GM19043 (cell line): ENCODE data around the gene FTL.

Source experiments
- ATAC-seq: cut with Tn5 transposase; IDR thresholded peaks from one replicate; pipeline ENCODE4 v1.9.1; 2021; ENCODE audit warnings: low read depth; ENCODE audit not compliant: unreplicated experiment

The FTL gene

GRCh38 chr19:48964205-48965039 is 687 bp upstream of the FTL start:
- no peak for ATAC-seq

GRCh38 chr19:48965806-48966540 is 864 bp downstream of the FTL start:
- ATAC-seq, result no peak

GRCh38 chr19:48966541-48967345 is 1.6 kb downstream of the FTL start:
- no peak for ATAC-seq

GRCh38 chr19:48967346-48968178 is 2.5 kb downstream of the FTL start:
- ATAC-seq, result no peak

GRCh38 chr19:48968179-48968661 is 3.1 kb downstream of the FTL start:
- ATAC-seq, result no peak

- no peak for ATAC-seq
These were observed 3.7 kb downstream of the FTL start for GRCh38 chr19:48968813-48969218.

GRCh38 chr19:48969276-48970138 is 4.4 kb downstream of the FTL start:
- ATAC-seq, result no peak

- no peak for ATAC-seq
These were observed 5.1 kb downstream of the FTL start for GRCh38 chr19:48970139-48970766.

GRCh38 chr19:48970923-48971395 is 5.8 kb downstream of the FTL start:
- no peak for ATAC-seq

GRCh38 chr19:48975947-48976847 is 11.1 kb downstream of the FTL start:
- no peak for ATAC-seq

- ATAC-seq, result no peak
These were observed 12.0 kb downstream of the FTL start for GRCh38 chr19:48977061-48977460.

GRCh38 chr19:48982280-48982679 is 17.2 kb downstream of the FTL start:
- no peak for ATAC-seq

- no peak for ATAC-seq
These were observed 20.6 kb downstream of the FTL start for GRCh38 chr19:48985711-48986110.

GRCh38 chr19:48986211-48986610 is 21.1 kb downstream of the FTL start:
- no peak for ATAC-seq

- no peak for ATAC-seq
These were observed 22.2 kb downstream of the FTL start for GRCh38 chr19:48987323-48987722.

- ATAC-seq, result no peak
These were observed 23.2 kb downstream of the FTL start for GRCh38 chr19:48988286-48988685.

- no peak for ATAC-seq
These were observed 23.8 kb downstream of the FTL start for GRCh38 chr19:48988860-48989259.
